Stomach smooth muscle (tissue), 2 donors: Measurements from ENCODE around the gene LSM2.
"Not testable (repeated sequence)": the region's sequence is repeated elsewhere in the genome, so short reads cannot be mapped to it uniquely, and the experiment has no call there.

Experiments
- H3K27ac ChIP-seq: one replicate; pipeline ENCODE4 v1.7.0; 2013; ENCODE audit warnings: mild to moderate bottlenecking, low read length, inconsistent platforms
- H3K27me3 ChIP-seq, 2 donors: one replicate each; pipeline ENCODE4 v1.7.0; 2013; ENCODE audit warnings: low read length in 2 of 2; ENCODE audit not compliant: insufficient read depth in 2 of 2, control insufficient read depth in 1 of 2
- H3K36me3 ChIP-seq, 2 donors: one replicate each; pipeline ENCODE4 v1.7.0; 2013; ENCODE audit warnings: low read length in 2 of 2; ENCODE audit not compliant: control insufficient read depth in 2 of 2, insufficient read depth in 2 of 2
- H3K4me1 ChIP-seq: one replicate; pipeline ENCODE4 v1.7.0; 2013; ENCODE audit warnings: low read length; ENCODE audit not compliant: control insufficient read depth, insufficient read depth
- H3K4me3 ChIP-seq, 2 donors: one replicate each; pipeline ENCODE4 v1.7.0; 2013; ENCODE audit warnings: low read length in 2 of 2
- H3K9ac ChIP-seq, 2 donors: one replicate each; pipeline ENCODE4 v1.7.0; 2013; ENCODE audit warnings: low read length in 2 of 2, mild to moderate bottlenecking in 1 of 2
- H3K9me3 ChIP-seq, 2 donors: one replicate each; pipeline ENCODE4 v1.7.0; 2013; ENCODE audit warnings: low read length in 2 of 2; ENCODE audit not compliant: control insufficient read depth in 2 of 2
- donor health status: healthy.
- donor health status: Pancreatic carcinoma.

The LSM2 gene

GRCh38 chr6:31826793-31827285 is 20.1 kb upstream of the LSM2 start:
- Histone ChIP-seq H3K27ac (peak overlapping the region; percentile 97), H3K4me1 (peaks cover 32% of the 10 kb centered on the region)

GRCh38 chr6:31825553-31825952 is 18.8 kb upstream of the LSM2 start:
- Histone ChIP-seq H3K36me3 (no peaks in the 10 kb centered on the region), H3K4me3 (no peak overlapping the region), H3K9ac (no peak overlapping the region), H3K9me3 (no peaks in the 10 kb centered on the region), H3K27me3 (no peaks in the 10 kb centered on the region), H3K4me1 (peaks cover 29% of the 10 kb centered on the region), H3K27ac (peak overlapping the region; percentile 97)

More at GRCh38 chr6:31826793-31827285, 20.1 kb upstream of the LSM2 start:
- Histone ChIP-seq H3K36me3 (no peaks in the 10 kb centered on the region), H3K9ac (peak overlapping the region; percentile 81 to 90), H3K27me3 (no peaks in the 10 kb centered on the region), H3K9me3 (no peaks in the 10 kb centered on the region), H3K4me3 (peak overlapping the region; percentile 58 to 83)

GRCh38 chr6:31823592-31824196 is 16.9 kb upstream of the LSM2 start:
- H3K9me3 ChIP-seq, H3K27me3 ChIP-seq, H3K4me3 ChIP-seq, H3K9ac ChIP-seq, H3K36me3 ChIP-seq: not testable (repeated sequence)
- H3K27ac ChIP-seq, result peak overlapping the region; percentile 99
- peaks cover 29% of the 10 kb centered on the region for H3K4me1 ChIP-seq

- peaks cover 0 to 4% of the 10 kb centered on the region in 2 donors for H3K9me3 ChIP-seq
- peaks cover 31% of the 10 kb centered on the region for H3K4me1 ChIP-seq
- H3K27ac ChIP-seq, result peak overlapping the region; percentile 99
- H3K9ac ChIP-seq, result peak overlapping the region; percentile 88 to 97
- peak overlapping the region; percentile 81 to 83 for H3K4me3 ChIP-seq
- H3K36me3 ChIP-seq, result no peaks in the 10 kb centered on the region
- no peaks in the 10 kb centered on the region for H3K27me3 ChIP-seq
Measured at GRCh38 chr6:31822036-31822821, 15.5 kb upstream of the LSM2 start.

GRCh38 chr6:31821301-31822035 is 14.7 kb upstream of the LSM2 start:
- peak overlapping the region; percentile 79 to 81 for H3K4me3 ChIP-seq
- peak overlapping the region; percentile 99 for H3K27ac ChIP-seq
- peak overlapping the region; percentile 87 to 88 for H3K9ac ChIP-seq
- no peaks in the 10 kb centered on the region for H3K27me3 ChIP-seq
- H3K9me3 ChIP-seq, result peaks cover 0 to 4% of the 10 kb centered on the region in 2 donors
- no peaks in the 10 kb centered on the region for H3K36me3 ChIP-seq
- peaks cover 28% of the 10 kb centered on the region for H3K4me1 ChIP-seq

GRCh38 chr6:31820399-31820798 is 13.6 kb upstream of the LSM2 start:
- Histone ChIP-seq H3K4me3 (peak overlapping the region in 1 of 2 donors; percentile 79), H3K4me1 (peaks cover 24% of the 10 kb centered on the region)
- not testable (repeated sequence) for H3K9me3 ChIP-seq, H3K36me3 ChIP-seq, H3K9ac ChIP-seq, H3K27ac ChIP-seq, H3K27me3 ChIP-seq

GRCh38 chr6:31819871-31820299 is 13.1 kb upstream of the LSM2 start:
- Histone ChIP-seq H3K36me3 (no peaks in the 10 kb centered on the region), H3K4me1 (peaks cover 24% of the 10 kb centered on the region), H3K9ac (no peak overlapping the region), H3K4me3 (peak overlapping the region in 1 of 2 donors; percentile 22), H3K9me3 (peaks cover 0 to 4% of the 10 kb centered on the region in 2 donors), H3K27ac (no peak overlapping the region), H3K27me3 (no peaks in the 10 kb centered on the region)

GRCh38 chr6:31817929-31818511 is 11.3 kb upstream of the LSM2 start:
- Histone ChIP-seq H3K9ac (peak overlapping the region in 1 of 2 donors; percentile 36), H3K4me3 (peak overlapping the region; percentile 71 to 80), H3K27ac (peak overlapping the region; percentile 58), H3K4me1 (peaks cover 23% of the 10 kb centered on the region)
- not testable (repeated sequence) for H3K27me3 ChIP-seq, H3K36me3 ChIP-seq, H3K9me3 ChIP-seq

- H3K9ac ChIP-seq, result not testable (repeated sequence)
Measured at GRCh38 chr6:31817133-31817928, 10.6 kb upstream of the LSM2 start.

More at GRCh38 chr6:31817133-31817928, 10.6 kb upstream of the LSM2 start:
- H3K36me3 ChIP-seq, H3K27me3 ChIP-seq, H3K9me3 ChIP-seq: not testable (repeated sequence)
- peaks cover 17% of the 10 kb centered on the region for H3K4me1 ChIP-seq
- H3K27ac ChIP-seq, result peak overlapping the region; percentile 58
- peak overlapping the region; percentile 71 to 80 for H3K4me3 ChIP-seq
